Uterus (tissue), 2 donors: ENCODE measurements around the gene TRAPPC12.
"Not testable (repeated sequence)": the region's sequence is repeated elsewhere in the genome, so short reads cannot be mapped to it uniquely, and the experiment has no call there.

Experiments used
- CTCF ChIP-seq, 4 experiments: fragments of 200-600 bp in 2 of 4; fragments of 450-650 bp in 2 of 4; sonication (generic) in 2 of 4; IDR thresholded peaks; one replicate each; pipeline ENCODE4 v1.5.1; 2016 to 2019; ENCODE audit warnings: antibody characterized with exemption in 4 of 4, mild to moderate bottlenecking in 2 of 4, moderate library complexity in 1 of 4
- POLR2A ChIP-seq, 2 donors: fragments of 450-650 bp; IDR thresholded peaks; one replicate each; pipeline ENCODE4 v1.6.1; 2016; ENCODE audit warnings: antibody characterized with exemption in 2 of 2, mild to moderate bottlenecking in 1 of 2, moderate library complexity in 1 of 2

- TF ChIP-seq CTCF, POLR2A (IDR thresholded peaks at IDR 0.05): not testable (repeated sequence)
Observed at GRCh38 chr2:3496708-3497080, 117.2 kb downstream of the TRAPPC12 start.
